Measurements from ENCODE around the gene IGIP. TPM values are rescaled to one million over a fixed set of nuclear protein-coding genes. Genes with fewer than 3 reads are reported as not detected.

IGIP gene
- total and polyA plus RNA-seq, 2 donors (not counting 3 experiments of a cell fraction or from before 2014, with no cell fraction given): 0.86 to 3.3 TPM

- TF ChIP-seq JUN (IDR thresholded peaks at IDR 0.05; ENCODE audit: borderline replicate concordance, insufficient read depth, insufficient read length, low read depth) (no peak), FOS (IDR thresholded peaks at IDR 0.05; ENCODE audit: borderline replicate concordance, insufficient read depth, low read length) (no peak), POLR2A (IDR thresholded peaks at IDR 0.05; ENCODE audit: low read depth, low read length) (no peak), EZH2 (IDR thresholded peaks at IDR 0.05; ENCODE audit: borderline replicate concordance, low read depth, low read length, severe bottlenecking) (no peak), GATA2 (IDR thresholded peaks at IDR 0.05; ENCODE audit: insufficient read depth, insufficient read length, low read depth, low read length) (no peak), MYC (IDR thresholded peaks at IDR 0.05; ENCODE audit: low read depth, low read length) (no peak), POLR2AphosphoS5 (IDR thresholded peaks at IDR 0.05; ENCODE audit: insufficient read depth, low read depth, low read length) (no peak), CTCF (IDR thresholded peaks at IDR 0.05; ENCODE audit: extremely low read depth in 1 of 2, insufficient read depth in 1 of 2, low read depth in 1 of 2, low read length in 2 of 2) (no peak)
- TF ChIP-seq, protein P1, sequence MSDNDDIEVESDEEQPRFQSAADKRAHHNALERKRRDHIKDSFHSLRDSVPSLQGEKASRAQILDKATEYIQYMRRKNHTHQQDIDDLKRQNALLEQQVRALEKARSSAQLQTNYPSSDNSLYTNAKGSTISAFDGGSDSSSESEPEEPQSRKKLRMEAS (IDR thresholded peaks at IDR 0.05; ENCODE audit: insufficient read depth, insufficient read length): no peak
- Histone ChIP-seq H4K20me1 (replicated peaks; ENCODE audit: control insufficient read depth, extremely low read depth, insufficient read depth, low read length) (no peaks in the 10 kb centered on the region), H3K79me2 (ENCODE audit: control insufficient read depth, insufficient read depth, low read length) (no peaks in the 10 kb centered on the region), H3K9me1 (replicated peaks; ENCODE audit: control insufficient read depth, extremely low read depth, insufficient read depth, low read length) (no peaks in the 10 kb centered on the region), H3K27me3 (ENCODE audit: control insufficient read depth in 2 of 2, insufficient read depth in 2 of 2, low read length in 2 of 2) (no peaks in the 10 kb centered on the region), H3K4me2 (ENCODE audit: insufficient read depth, low read length) (no peak overlapping the region), H3K36me3 (ENCODE audit: control insufficient read depth in 2 of 2, extremely low read depth in 1 of 2, insufficient read depth in 2 of 2, low read length in 2 of 2) (no peaks in the 10 kb centered on the region), H3K4me1 (ENCODE audit: control insufficient read depth, extremely low read depth, insufficient read depth, low read length) (peaks cover 11% of the 10 kb centered on the region), H3K4me3 (replicated peaks in 1 of 3; ENCODE audit: insufficient read depth in 1 of 3, low read depth in 1 of 3, low read length in 3 of 3) (no peak overlapping the region), H3K9ac (replicated peaks; ENCODE audit: extremely low read depth, insufficient read depth, low read length) (no peak overlapping the region), H3K9me3 (replicated peaks; ENCODE audit: control insufficient read depth, insufficient read depth, low read length) (no peaks in the 10 kb centered on the region), H3K27ac (ENCODE audit: insufficient read depth, low read depth, low read length) (no peak overlapping the region), H2AFZ (ENCODE audit: low read depth, low read length) (no peak overlapping the region)
- no TSS peak for BruUV-seq (replicated peaks)
- ChIA-PET CTCF (interaction anchor here (1.1 to 2.3 kb wide), 4 partner anchors 7 to 64 kb away, joined by 3 to 10 read pairs (median 8); no protein-coding TSS in a partner anchor), POLR2A (no interaction called here)
- intact Hi-C loops (cut with micrococcal nuclease): no loop called here
- dilution Hi-C loops (cut with MboI; ENCODE audit: extremely low pct_ligation_motif_present, low sequenced_read_pairs): no loop called here
- DNase-seq (ENCODE audit: low read depth, low spot score) (no peak), FAIRE-seq (no peak)
These were observed 10.9 kb downstream of the IGIP start for GRCh38 chr5:140136624-140137023.

All from endothelial cell of umbilical vein (primary cell).